ENCODE measurements around the gene NSL1. TPM values are rescaled to one million over a fixed set of nuclear protein-coding genes. Genes with fewer than 3 reads are reported as not detected.

NSL1 gene
- total and polyA plus RNA-seq, 2 donors (not counting 1 experiment from before 2014, with no cell fraction given), result 20.5 to 45.9 TPM

DNA sequence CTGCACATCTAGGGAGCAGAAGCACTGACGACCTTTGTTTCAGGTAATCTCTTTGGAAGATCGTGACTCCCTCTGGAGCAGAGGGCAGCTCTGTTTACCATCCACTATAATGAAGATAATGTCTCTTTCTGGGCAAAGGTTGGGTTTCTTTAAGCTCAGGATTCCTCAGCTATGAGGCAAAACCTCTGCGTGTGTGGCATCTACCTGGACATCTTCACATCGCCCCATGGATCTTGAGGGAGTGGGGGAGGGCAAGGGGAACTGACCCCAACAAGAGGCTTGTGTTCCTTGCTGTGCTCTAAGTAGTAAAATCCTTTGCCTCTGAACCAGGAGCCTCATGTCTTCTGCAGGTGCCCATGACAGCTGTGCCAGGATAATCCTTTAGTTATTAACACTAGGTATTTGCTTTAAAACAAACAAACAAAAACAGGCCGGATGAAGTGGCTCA, 36.3 kb upstream of the NSL1 start:
- no peak overlapping the region for H3K4me2 ChIP-seq (replicated peaks; ENCODE audit: low read depth, low read length, poor library complexity, severe bottlenecking)
- no peak overlapping the region for H3K4me3 Mint-ChIP-seq
- DNase-seq, result no peak
- H3K27ac ChIP-seq (ENCODE audit: low read length in 2 of 2), result no peak overlapping the region
- H3K9me3 Mint-ChIP-seq (ENCODE audit: insufficient read depth), result peaks cover 9% of the 10 kb centered on the region
- H3K4me1 Mint-ChIP-seq, result peaks cover 6% of the 10 kb centered on the region
- ChIA-PET POLR2A (no interaction called here), CTCF (interaction anchor here (1.2 kb wide), 1 partner anchor 22 kb away, joined by 3 read pairs; no protein-coding TSS in a partner anchor)
- no peak overlapping the region for H2AFZ ChIP-seq (ENCODE audit: insufficient read depth, low read depth, low read length, poor library complexity, severe bottlenecking)
- H3K9ac ChIP-seq (ENCODE audit: low read length), result no peak overlapping the region
- H3K27me3 Mint-ChIP-seq, result no peaks in the 10 kb centered on the region
- intact Hi-C loops (cut with micrococcal nuclease), result no loop called here
- no peaks in the 10 kb centered on the region for H3K79me2 ChIP-seq (ENCODE audit: control insufficient read depth, insufficient read depth, low read length)
- TF ChIP-seq, protein P1, sequence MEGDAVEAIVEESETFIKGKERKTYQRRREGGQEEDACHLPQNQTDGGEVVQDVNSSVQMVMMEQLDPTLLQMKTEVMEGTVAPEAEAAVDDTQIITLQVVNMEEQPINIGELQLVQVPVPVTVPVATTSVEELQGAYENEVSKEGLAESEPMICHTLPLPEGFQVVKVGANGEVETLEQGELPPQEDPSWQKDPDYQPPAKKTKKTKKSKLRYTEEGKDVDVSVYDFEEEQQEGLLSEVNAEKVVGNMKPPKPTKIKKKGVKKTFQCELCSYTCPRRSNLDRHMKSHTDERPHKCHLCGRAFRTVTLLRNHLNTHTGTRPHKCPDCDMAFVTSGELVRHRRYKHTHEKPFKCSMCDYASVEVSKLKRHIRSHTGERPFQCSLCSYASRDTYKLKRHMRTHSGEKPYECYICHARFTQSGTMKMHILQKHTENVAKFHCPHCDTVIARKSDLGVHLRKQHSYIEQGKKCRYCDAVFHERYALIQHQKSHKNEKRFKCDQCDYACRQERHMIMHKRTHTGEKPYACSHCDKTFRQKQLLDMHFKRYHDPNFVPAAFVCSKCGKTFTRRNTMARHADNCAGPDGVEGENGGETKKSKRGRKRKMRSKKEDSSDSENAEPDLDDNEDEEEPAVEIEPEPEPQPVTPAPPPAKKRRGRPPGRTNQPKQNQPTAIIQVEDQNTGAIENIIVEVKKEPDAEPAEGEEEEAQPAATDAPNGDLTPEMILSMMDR (IDR thresholded peaks at IDR 0.05), result no peak
- no peak for TF ChIP-seq EZH2 (IDR thresholded peaks at IDR 0.05; ENCODE audit: borderline replicate concordance, insufficient read depth, low read depth, low read length, poor library complexity, severe bottlenecking)
- no peaks in the 10 kb centered on the region for H4K20me1 ChIP-seq (ENCODE audit: control insufficient read depth, insufficient read depth, low read length, poor library complexity, severe bottlenecking)
- H3K27ac Mint-ChIP-seq, result no peak overlapping the region
- 100% methylated on average over 2 of the region's 5 CpGs for WGBS (ENCODE audit: insufficient coverage)
- no peak for ATAC-seq (ENCODE audit: low read depth)
- peaks cover 5 to 13% of the 10 kb centered on the region in 2 donors for H3K4me1 ChIP-seq (ENCODE audit: control insufficient read depth in 2 of 2, insufficient read depth in 2 of 2, low read length in 2 of 2)
- peaks cover 3 to 30% (median 11%) of the 10 kb centered on the region in 3 donors for H3K9me3 ChIP-seq (ENCODE audit: control extremely low read depth in 1 of 3, control insufficient read depth in 2 of 3, insufficient read depth in 1 of 3, low read length in 2 of 3)
- no peak overlapping the region for H3K4me3 ChIP-seq (ENCODE audit: control extremely low read depth in 1 of 5, extremely low read depth in 1 of 5, insufficient read depth in 1 of 5, low read depth in 2 of 5, low read length in 4 of 5)
- no peaks in the 10 kb centered on the region for H3K27me3 ChIP-seq (replicated peaks in 1 of 4; ENCODE audit: control extremely low read depth in 1 of 4, control insufficient read depth in 3 of 4, insufficient read depth in 4 of 4, low read length in 3 of 4)
- H3K36me3 ChIP-seq (replicated peaks in 1 of 2; ENCODE audit: control extremely low read depth in 1 of 2, control insufficient read depth in 1 of 2, extremely low read depth in 1 of 2, insufficient read depth in 2 of 2, low read length in 1 of 2), result no peaks in the 10 kb centered on the region

DNA sequence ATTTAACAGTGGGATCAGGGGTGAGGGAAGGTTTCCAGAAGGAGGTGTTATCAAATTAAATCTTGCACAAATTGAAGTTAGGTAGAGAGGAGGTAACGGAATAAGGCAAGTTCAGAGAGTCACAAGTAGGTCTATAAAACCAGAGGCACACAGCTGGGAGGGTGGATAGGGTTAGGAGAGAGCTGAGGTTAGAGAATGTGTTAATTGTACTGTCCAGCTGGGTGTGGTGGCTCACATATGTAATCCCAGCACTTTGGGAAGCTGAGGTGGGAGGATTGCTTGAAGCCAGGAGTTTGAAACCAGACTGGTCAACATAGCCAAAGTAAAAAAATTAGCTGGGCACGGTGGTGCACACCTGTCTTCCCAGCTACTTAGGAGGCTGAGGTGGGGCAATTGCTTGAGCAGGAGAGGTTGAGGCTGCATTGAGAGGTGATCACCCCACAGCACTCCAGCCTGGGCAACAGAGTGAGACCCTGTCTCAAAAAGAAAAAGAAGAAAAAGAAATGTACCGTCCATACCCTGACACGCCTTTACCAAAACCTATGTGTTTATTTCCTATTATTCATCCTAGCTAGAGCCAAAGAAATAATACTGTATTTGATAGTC, 35.7 kb upstream of the NSL1 start:
- no peak for ATAC-seq (ENCODE audit: low read depth)
- intact Hi-C loops (cut with micrococcal nuclease), result no loop called here
- 100% methylated on average over 1 of the region's 4 CpGs for WGBS (ENCODE audit: insufficient coverage)
- DNase-seq, result no peak
- no peak overlapping the region for H3K9ac ChIP-seq (ENCODE audit: low read length)
- H3K4me2 ChIP-seq (replicated peaks; ENCODE audit: low read depth, low read length, poor library complexity, severe bottlenecking), result no peak overlapping the region
- no peaks in the 10 kb centered on the region for H4K20me1 ChIP-seq (ENCODE audit: control insufficient read depth, insufficient read depth, low read length, poor library complexity, severe bottlenecking)
- peaks cover 5 to 12% of the 10 kb centered on the region in 2 donors for H3K4me1 ChIP-seq (ENCODE audit: control insufficient read depth in 2 of 2, insufficient read depth in 2 of 2, low read length in 2 of 2)
- CTCF ChIA-PET, result no interaction called here
- no peak overlapping the region for H3K4me3 Mint-ChIP-seq
- peaks cover 9% of the 10 kb centered on the region for H3K9me3 Mint-ChIP-seq (ENCODE audit: insufficient read depth)
- H3K4me3 ChIP-seq (ENCODE audit: control extremely low read depth in 1 of 5, extremely low read depth in 1 of 5, insufficient read depth in 1 of 5, low read depth in 2 of 5, low read length in 4 of 5), result no peak overlapping the region
- no peak overlapping the region for H3K27ac Mint-ChIP-seq
- POLR2A ChIA-PET, result interaction anchor here (0.7 kb wide), 1 partner anchor 15 kb away, joined by 5 read pairs; no protein-coding TSS in a partner anchor
- H3K36me3 ChIP-seq (replicated peaks in 1 of 2; ENCODE audit: control extremely low read depth in 1 of 2, control insufficient read depth in 1 of 2, extremely low read depth in 1 of 2, insufficient read depth in 2 of 2, low read length in 1 of 2), result no peaks in the 10 kb centered on the region
- H3K27ac ChIP-seq (ENCODE audit: low read length in 2 of 2), result no peak overlapping the region
- no peaks in the 10 kb centered on the region for H3K79me2 ChIP-seq (ENCODE audit: control insufficient read depth, insufficient read depth, low read length)
- no peak overlapping the region for H2AFZ ChIP-seq (ENCODE audit: insufficient read depth, low read depth, low read length, poor library complexity, severe bottlenecking)
- H3K4me1 Mint-ChIP-seq, result peaks cover 6% of the 10 kb centered on the region
- H3K27me3 ChIP-seq (replicated peaks in 1 of 4; ENCODE audit: control extremely low read depth in 1 of 4, control insufficient read depth in 3 of 4, insufficient read depth in 4 of 4, low read length in 3 of 4), result no peaks in the 10 kb centered on the region
- H3K27me3 Mint-ChIP-seq, result no peaks in the 10 kb centered on the region
- TF ChIP-seq EZH2 (IDR thresholded peaks at IDR 0.05; ENCODE audit: borderline replicate concordance, insufficient read depth, low read depth, low read length, poor library complexity, severe bottlenecking), result no peak
- TF ChIP-seq, protein P1 (IDR thresholded peaks at IDR 0.05), result no peak
- peaks cover 3 to 30% (median 11%) of the 10 kb centered on the region in 3 donors for H3K9me3 ChIP-seq (ENCODE audit: control extremely low read depth in 1 of 3, control insufficient read depth in 2 of 3, insufficient read depth in 1 of 3, low read length in 2 of 3)

Measured in B cell (primary cell).